NCI-H146 treated with DMSO at 0.1 percent for 48 hours (cell line): ENCODE measurements around the gene AGBL3.
A peak's percentile ranks its signal among the peaks of the same experiment; 100 is the strongest.

ENCODE experiments used
- DNase-seq: peaks from one replicate; lab custom pipeline; 2025; ENCODE audit not compliant: unreplicated experiment; lab: John Stamatoyannopoulos, UW

The AGBL3 gene

DNA sequence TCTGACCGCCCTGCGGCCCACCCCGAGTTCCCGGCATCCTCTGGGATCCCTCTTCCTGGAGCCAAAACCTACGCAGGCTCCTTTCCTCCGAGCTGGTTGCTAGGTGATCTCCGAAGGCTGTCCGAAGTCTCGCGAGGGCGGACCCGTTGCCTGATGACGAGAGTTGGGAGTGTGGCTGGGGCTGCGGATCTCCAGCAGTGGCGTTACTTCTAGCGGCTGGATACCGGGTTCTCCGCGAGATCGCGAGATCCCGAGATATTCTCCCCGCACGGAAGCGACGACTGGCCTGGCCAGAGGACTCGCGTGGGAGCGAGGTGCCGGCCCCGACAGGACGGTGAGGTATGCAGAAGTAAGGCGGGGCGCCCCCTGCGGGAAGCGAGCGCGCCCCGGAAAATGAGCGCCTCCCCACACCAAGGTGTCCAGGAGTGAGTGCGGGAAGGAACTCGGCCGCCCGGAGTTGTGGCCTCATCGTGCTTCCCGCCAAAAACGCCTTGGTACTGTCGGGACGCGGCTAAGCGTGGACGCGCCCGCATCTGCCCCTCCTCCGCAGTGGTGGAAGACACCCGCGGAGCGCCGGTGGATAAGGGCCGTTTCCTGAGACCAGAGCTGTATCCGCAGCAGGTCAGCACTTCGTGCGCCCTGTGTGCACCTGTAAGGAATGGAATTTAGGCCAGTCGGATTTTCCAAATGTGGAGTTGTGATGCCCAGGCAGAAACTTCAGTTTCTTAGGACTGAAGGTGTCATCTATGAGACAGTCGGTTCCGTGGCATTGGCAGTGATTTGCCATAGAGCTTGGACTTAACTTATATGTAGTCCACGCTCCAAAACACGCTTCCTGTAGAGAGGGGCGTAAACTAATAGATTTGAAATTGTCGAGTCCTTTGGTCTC is at the start of gene AGBL3:
AGBL3 (plus strand) TSS at position 146 of the 889 bp plus-strand sequence. CDS start 1,426 bp downstream, outside the sequence.
- peak; percentile 86 for DNase-seq

DNA sequence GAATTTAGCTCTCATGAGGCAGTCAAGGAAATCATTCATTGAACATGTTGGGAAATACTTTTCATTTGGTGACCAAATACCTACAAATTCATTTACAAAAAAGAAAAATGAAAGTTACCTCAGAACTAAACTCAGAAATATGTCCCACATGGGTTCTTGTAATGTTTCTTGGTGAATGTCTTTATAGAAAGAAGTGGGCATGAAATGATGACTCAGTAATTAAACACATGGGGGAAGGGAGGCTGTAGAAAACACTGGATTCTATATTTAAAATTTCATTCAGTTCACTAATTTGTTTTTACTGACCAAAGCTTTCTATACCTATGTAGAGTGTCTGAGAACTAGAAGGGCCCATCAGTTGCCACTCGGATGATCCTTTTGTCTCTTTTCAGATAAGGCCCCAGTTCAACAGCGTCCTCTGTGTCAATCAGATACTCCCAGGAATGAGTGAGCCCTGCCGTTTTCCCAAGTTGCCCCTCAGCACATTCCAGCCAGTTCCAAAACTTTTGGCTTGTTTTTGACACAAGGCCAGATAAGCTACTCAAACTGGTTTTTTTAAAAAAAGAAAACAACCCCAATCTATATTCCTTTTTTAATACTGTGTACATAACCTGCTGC is 49.3 kb upstream of the AGBL3 start:
- no peak for DNase-seq

DNA sequence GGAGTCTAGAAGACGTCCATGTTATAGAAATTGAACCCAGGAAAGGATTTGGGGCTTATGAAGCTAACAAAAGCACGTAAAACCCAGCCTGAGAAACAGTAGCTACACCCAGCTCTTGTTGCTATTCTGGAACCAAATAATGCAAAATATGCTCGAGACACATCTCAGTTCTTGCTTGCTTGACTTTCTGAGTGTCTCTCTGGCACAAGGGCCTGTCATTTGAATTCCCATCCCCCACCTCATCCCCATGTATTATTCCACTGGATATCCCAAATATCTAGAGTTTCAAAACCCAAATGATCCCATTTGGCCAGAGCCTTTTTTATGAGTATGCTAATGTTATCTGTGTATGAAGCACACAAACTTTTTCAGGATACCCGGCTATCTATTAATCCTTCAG is 48.2 kb upstream of the AGBL3 start:
- DNase-seq = no peak

DNA sequence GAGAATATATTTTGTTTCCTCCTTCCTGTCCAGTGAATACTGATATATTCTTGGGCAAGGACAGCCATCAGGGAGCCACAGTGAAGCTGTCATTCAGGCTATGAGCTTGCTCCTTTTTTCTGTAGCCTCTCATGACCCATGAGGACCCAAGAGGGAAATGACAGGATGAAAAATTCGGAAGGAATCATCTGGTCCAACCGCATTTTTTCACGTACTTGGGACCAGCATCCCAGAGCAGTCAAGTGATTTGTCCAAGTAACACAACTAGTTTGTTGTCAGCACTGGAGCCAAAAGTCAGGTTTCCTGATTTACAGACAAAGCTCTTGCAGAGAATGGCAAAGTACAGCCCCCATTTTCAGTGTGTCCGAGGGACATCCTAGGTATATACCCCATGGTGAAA is 47.2 kb upstream of the AGBL3 start:
- DNase-seq = no peak

DNA sequence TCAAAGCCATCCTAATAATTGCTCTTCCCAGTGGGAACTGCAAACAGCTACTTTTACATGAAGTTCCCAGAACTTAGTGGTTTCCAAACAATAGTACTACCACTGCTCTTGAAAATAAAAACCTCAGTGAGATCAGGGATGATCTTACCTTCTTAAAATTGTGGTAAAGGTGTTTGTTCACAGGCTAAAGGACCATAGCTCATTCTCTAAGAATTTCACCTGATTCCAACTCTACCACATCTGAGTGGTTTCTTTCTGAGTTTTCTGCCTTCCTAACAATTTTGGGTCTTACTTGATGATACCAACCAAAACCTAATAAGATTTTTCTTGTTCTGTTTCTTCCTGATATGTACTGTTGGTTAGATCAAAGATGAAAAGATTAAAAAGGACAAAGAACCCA is 45.6 kb upstream of the AGBL3 start:
- no peak for DNase-seq

DNA sequence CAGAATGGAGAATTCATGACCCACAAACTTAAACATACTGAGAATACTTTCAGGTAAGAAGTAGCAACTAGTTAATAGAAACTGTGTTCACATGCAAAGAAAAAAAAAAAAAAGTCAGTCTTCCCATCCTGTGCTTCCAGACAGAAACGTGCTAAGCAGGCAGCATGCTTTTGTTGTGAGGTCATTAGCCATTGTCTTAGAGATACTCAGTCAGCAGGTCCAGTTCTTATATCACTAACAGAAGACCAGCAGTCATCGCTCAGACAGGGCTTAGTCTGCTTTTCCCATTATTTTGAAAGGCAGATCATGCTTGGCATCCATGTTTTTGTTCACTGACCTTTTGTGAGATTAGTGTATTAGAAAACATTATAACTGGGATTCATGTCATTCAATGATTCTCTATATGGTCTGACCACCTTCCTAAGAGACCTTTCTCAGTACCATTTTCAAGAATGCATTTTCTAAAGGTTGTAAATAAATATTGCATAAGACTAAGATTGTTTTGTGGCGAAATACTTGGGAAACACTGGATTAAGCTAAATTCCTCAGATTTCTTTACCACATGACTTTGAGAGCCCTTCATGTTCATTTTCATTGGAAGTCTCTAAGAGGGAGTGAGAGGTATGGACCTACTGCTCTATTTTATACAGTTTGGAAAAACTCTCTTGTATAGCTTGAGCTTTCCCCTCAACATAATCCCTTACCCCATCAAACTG is 45.0 kb upstream of the AGBL3 start:
- no peak for DNase-seq

DNA sequence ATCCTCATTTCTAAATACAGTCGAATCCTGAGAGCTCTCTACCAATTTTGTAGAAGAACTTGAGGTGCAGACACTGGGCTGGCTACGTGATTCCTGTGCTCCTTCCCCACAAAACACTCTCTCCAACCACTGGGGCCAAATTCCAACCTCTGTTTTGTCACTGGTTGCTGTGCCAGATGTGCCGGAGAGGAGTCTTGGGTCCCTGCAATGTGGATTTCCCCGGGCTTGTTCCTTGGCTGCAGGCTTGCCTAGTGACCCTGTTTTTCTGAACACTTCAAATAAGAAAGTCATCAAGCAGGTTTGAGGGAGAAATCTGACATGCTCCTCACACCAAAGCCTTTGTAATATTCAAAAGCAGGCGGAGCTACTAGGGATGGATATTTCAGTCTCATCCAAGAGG is 44.4 kb upstream of the AGBL3 start:
- no peak for DNase-seq

DNA sequence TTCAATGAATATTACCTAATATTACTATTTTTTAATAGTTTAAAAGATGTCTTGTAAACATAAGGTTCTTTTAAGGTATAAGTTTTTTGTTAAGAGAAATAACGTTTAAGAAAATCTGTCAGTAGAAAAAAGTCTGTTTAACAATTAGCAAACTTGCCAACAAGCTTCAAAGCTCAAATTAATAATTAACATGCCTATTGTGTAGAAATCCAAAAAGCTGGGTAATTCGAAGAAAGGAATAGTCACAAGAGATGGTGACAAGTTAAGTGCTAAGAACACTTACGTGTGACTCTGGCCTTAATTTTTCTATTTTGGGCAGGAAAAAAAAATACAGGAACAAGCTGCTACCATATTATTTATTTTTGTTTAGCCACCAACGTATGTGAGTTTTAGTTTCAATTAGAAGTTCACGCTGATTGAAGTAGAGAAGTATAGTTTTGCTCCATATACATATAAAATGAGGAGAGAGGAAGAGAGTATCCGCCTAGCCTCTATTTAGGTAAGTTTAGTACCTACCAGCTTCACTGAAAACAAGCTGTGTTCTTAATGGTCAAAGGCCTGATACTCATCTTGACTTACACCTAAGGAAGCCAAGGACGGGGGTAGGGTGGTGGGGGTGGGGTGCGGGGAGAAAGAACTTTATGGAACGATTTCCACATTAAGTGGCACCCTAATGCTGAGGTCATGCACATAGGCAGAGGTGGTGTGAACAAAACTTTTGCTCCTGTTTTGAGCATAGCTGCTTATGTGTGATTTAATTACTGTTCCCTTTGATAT is 43.4 kb upstream of the AGBL3 start:
- no peak for DNase-seq

DNA sequence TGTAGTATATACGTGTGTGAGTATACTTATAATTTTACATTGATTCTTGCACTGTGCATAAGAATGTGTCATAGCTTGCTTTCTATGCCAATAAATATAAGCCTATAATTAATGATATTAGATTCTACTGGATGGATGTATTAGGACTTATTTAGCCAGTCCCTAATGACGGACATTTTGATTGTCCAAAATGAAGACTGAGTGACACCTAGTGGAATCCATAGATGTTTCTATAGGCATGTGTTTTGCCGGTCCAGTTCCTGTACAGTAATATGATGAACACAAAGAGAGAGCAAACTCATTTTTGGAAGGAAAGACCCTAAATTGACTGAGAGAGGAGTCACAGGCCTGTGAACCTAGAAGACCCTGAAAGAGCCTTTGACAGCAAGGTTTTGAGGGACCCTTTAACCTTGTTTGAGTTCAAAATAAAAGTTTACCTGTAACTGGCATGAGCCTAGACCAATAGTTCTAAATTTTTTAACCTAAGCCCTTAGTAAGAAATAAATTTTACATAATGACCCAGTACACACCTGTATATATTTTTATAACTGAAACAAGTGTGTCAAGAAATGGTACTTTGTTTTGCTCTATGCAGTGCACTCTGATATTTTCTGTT is 42.4 kb upstream of the AGBL3 start:
- peak; percentile 1 for DNase-seq

DNA sequence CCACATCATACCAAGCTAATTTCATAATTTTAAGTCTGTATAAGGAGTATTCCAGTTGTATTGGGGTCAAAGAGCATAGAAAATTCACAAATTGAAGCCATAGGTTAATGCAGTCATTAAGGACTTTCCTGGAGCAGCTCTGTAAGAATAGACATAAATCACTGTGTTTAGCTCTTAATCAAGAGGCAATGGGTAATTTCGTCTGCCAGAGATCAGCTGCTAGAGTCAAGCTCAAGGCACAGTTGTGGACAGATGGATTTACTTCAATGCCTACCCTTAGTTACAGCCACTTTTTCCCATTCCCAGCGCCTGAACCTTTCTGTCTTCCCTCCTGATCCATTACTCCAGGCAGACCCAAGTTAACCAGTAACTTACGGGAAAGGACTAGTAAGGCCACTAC is 40.6 kb upstream of the AGBL3 start:
- no peak for DNase-seq

DNA sequence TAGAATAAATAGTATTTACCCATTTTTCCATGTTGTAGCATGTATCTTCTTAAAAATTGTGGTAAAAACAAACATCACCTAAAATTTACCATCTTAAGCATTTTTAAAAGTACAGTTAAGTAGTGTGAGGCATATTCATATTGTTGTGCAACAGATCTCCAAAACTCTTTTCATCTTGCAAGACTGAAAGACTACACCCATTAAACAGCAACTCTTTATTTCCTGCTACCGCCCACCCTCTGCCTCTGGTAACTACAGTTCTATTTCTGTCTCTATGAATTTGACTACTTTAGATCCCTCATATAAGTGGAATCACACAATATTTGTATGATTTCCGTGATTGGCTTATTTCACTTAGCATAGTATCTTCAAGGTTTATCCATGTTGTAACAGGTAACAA is 40.0 kb upstream of the AGBL3 start:
- no peak for DNase-seq

DNA sequence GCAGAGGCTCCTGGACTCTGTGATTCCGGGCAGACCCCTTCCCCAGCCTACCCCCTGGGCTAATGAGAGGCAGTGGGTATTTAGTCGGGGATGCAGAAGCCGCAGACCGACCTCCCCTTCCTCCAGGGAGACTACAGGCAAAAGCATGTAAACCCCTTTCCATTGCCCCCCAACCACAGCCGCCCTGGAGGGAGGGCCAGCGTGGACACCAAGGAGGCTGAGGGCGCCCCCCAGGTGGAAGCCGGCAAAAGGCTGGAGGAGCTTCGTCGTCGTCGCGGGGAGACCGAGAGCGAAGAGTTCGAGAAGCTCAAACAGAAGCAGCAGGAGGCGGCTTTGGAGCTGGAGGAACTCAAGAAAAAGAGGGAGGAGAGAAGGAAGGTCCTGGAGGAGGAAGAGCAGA is 39.0 kb upstream of the AGBL3 start:
- DNase-seq = no peak

DNA sequence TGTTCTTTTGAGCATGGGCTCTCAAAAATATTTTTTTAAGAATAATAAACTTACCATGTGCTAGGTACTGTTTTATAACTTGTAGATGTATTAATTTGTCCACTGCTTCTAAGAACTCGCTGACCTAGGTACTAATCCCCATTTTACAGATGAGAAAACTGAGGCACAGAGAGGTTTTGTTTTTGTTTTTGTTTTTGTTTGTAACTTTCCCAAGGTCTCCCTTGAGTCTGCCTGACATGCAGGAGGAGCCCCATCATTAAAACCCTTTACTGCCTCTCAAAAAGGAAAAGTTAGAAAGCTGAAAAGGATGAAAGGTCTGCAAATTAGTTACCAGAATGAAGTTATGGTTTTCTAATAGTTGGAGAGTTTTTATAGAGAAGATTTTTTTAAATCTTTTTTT is 38.5 kb upstream of the AGBL3 start:
- DNase-seq = no peak

DNA sequence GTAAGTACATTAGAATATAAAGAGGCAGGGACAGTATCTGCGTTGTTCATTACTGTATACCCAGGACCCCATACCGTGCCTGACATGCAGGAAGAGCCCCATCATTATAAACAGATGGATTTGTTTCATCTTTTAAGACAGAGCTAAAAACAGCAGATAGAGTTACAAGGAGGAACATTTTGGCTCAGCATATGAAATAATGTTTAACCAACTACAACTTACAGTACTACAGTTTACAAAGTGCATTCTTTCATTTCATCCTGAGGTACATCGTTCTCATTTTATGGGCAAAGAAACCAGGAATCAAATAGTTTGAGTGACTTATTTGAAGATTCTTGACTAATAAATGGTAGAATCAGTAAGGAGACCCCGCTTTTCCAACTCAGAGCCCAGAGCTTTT is 38.1 kb upstream of the AGBL3 start:
- DNase-seq = no peak

DNA sequence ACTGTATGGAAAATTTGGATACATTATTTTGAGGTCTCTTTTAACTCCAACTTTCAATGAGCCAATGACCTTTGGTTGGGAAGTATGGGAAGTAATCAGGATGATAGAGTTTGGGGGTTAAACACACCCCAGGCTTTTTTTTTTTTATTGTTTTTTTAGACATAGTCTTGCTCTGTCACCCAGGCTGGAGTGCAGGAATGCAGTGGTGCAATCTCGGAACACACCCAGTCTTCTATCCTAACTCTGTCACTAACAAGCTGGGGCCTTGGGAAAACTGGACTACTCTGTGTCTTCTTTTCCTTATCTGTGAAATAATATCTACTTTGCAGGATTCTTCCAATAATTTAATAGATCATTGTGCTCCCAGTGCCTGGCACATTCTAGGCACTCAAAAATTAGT is 37.6 kb upstream of the AGBL3 start:
- no peak for DNase-seq

DNA sequence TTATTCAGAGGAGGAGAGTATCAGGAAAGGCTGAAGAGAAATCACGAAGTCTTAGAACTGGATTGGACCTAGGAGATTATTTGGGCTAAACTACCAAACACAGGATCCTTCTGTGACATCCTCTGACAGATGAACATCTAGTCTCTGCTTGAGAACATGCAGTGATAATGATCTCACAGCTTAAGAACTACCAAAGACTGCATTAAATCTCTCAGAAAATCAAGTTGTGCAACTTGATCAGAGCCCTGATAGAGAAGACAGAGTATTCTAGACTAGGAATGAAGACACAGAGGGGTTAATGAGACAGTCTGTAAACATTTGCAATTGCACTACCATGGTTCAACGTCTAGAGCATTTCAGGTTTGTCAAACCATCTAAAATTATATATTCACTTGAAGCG is 37.1 kb upstream of the AGBL3 start:
- no peak for DNase-seq

DNA sequence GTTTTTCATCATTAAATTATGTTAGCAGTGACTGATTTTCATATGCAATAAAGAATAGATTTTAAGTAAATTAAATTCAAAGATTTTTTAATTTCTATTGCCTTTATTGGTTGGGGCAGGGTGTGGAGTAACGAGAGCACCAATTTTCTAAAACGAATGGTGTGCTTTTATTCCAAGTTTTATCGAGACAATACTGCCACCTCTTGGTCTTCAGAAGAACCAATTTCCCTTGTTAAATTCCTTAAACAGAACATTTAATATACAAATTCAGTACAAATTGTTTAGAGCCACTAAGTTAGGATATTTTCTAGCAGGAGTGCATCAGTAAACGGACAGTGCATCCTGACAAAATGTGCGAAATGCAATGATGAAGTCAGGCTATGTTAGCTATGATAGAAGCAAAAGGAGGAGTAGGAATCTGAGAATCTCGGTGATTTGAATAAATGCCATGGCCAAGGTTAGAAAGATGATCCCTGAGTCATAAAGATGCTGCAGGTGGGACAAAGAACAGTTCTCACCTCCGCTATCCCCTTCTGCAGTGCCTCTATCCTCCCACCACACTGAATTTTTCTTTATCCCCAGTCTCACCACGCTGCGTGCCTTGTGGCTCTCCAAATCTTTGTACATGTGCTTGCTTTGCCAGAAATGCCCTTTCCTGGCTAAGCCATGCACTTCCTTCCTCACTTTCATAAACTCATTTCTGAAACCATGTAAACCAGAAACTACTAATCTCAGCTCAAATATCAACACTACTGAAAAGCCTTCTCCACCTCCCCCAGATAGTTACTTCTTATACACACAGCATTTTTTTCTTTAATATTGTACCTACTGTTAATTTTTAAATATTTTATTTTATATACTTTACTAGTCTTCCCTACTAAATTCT is 31.9 kb upstream of the AGBL3 start:
- DNase-seq = no peak

DNA sequence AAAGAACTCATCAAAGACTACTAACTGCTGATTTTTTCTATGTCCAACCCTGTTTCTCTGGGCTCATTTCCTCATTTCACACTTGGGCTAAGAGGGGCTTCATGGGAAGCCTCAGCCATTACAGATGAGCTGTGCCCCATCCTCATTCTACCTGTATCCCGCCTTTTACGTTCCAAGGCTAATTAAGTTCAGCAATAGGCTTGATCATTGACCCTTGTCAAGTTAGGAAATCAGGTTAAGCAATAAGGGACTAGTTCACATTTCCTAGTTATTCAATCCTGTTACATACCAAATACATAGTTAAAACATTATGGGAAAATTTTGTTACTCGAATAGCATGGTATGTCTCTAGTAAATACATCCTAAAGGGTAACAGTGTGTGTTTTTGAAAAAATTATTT is 29.3 kb upstream of the AGBL3 start:
- no peak for DNase-seq

DNA sequence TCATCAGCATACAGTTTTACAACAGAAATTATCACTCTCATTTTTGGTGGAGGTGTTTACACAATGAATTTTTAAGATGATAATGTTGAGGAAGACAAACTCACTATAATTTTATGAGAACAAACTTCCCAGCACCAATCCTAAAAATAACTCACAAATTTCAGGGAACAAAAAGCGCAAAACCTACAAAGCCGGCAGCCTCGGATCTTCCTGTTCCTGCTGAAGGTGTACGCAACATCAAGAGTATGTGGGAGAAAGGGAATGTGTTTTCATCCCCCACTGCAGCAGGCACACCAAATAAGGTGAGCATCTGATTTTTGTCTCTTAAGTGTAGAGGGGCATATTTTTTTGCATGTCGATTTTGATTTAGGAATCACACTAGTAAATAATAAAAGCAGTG is 26.5 kb upstream of the AGBL3 start:
- DNase-seq = no peak

DNA sequence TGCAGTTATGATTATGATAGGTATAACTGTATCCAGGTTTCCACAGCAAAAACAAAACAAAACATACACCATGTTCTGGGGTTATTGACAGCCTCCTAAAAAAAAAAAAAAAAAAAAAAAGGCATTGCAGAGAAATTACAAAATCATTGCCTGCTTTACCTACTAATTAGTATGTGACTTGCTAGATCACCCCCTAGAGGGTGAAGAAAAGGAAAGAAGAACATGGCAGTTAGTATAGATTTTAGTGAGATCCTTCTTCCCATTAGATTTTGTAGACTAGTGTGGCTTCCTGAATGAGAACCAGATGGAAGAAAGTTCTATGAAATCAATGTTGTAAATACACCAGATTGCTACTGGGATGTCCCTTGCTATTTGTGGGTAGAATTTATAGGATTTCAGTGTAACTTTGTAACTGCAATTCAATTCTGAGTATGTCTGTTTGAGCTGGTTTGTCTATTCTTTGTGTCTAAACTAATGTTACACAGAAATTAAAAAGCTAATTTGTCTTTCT is 24.0 kb upstream of the AGBL3 start:
- DNase-seq = no peak
